ENCODE measurements around the gene TFPI.
"Not testable (repeated sequence)": the region's sequence is repeated elsewhere in the genome, so short reads cannot be mapped to it uniquely, and the experiment has no call there.

TFPI gene

DNA sequence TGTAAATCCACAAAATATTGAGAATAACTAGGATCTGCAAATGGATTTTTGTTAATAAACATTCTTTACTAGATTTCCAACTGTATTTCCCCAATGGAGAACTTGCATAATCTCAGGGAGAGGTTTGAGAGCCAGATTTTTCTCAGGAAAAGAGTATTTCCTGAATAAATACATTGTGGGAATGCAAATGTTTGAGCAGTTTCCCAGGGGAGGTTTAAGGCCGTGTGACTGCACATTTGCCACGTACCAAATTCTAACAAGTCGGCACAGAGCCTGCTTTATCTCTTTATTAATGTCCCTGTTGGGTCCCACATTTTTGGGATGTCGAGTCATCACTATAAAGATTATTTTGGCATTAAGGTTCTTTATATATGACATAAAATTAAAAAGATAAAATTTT lies 27.0 kb downstream of the TFPI start:
- no peak for DNase-seq

- no peak for DNase-seq
Measured at GRCh38 chr2:187526792-187527191, 27.4 kb downstream of the TFPI start.

DNA sequence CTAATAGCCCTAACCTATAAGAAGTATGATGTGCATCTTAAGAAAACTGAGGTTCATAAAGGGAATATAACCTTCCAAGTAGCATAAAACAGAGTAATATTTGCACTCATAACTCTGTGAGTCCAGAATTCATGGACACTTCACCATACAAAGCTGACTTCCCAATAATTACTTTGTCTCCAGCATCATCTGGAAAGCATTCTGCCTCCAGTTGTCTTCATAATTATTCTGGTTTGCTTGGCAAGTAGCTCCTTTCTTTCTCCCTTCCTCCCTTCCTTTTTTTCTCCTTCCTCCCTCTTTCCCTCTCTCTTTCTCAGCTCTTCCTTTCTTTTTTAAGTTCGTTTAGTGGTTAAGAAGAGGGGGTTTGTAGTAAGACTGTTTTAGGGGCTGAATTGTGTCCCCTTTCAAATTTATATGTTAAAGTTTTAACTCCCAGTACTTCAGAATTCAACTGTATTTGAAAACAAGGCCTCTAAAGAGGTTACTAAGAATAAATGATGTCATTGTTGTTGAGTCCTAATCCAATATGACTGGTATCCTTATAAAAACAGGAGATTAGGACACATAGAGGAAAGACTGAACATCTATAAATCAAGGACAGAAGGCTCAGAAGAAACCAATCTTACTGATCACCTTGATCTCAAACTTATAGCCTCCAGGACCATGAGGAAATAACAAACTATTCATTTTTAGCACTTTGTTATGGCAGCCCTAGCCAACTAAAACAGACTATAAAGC lies 28.9 kb downstream of the TFPI start:
- no peak for DNase-seq

GRCh38 chr2:187523325-187523724 lies 30.9 kb downstream of the TFPI start:
- no peak for DNase-seq

GRCh38 chr2:187520121-187520624 lies 34.1 kb downstream of the TFPI start:
- no peak for DNase-seq

- no peak for DNase-seq
Measured at GRCh38 chr2:187519419-187520120, 34.7 kb downstream of the TFPI start.

GRCh38 chr2:187517750-187518361 lies 36.4 kb downstream of the TFPI start:
- DNase-seq = not testable (repeated sequence)

DNA sequence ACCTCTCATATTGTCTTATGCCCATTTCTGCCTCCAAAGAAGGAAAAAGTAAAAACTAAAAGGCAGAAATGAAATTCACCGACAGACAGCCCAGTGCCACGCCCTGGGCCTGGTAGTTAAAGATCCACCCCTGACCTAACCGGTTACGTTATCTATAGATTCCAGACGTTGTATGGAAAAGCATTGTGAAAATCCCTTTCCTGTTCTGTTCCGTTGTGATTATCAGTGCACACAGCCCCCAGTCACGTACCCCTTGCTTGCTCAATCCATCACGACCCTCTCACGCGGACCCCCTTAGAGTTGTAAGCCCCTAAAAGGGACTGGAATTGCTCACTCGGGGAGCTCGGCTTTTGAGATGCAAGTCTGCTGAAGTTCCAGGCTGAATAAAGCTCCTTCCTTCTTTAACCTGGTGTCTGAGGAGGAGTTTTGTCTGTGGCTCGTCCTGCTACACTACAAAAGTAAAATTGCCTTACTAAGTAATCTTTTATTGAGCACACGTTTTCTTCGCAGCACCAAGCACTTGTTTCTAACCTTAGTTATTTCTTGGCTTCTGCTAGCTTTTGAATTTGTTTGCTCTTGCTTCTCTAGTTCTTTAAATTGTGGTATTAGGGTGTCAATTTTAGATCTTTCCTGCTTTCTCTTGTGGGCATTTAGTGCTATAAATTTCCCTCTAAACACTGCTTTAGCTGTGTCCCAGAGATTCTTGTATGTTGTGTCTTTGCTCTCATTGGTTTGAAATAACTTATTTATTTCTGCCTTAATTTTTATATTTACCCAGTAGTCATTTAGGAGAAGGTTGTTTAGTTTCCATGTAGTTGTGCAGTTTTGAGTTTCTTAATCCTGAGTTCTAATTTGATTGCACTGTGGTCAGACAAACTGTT lies 37.4 kb downstream of the TFPI start:
- DNase-seq = not testable (repeated sequence)

DNA sequence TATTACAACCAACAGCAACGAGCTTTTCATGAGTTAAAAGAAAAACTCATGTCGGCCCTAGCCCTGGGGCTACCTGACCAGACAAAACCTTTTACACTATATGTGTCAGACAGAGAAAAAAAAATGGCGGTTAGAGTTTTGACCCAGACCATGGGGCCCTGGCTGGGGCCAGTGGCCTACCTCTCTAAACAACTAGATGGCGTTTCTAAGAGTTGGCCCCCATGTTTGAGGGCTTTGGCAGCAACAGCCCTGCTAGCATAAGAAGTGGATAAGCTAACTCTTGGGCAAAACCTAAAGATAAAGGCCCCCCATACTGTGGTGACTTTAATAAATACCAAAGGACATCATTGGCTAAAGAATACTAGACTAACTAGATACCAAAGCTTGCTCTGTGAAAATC lies 39.3 kb downstream of the TFPI start:
- DNase-seq = no peak

DNA sequence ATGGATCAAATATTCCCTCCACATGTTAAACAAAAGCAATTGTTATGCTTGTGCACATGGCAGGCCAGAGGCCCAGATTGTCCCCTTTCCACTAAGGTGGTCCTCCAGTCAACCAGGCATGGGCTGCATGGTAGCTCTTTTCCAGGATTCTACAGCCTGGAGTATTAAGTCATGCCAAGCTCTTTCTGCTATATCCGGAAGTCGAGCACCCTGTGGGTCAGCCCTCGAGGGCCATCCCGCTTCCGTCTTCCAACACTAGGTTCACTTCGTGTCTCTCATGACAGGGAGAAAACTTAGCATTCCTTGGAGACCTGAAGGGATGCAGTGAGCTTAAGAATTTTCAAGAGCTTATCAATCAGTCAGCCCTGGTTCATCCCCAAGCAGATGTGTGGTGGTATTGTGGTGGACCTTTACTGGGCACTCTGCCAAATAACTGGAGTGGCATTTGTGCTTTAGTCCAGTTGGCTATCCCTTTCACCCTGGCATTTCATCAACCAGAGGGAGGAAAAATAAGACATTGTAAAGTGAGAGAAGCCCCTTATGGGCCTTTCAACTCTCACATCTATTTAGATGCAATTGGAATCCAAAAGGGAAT lies 39.9 kb downstream of the TFPI start:
- DNase-seq = not testable (repeated sequence)

GRCh38 chr2:187513460-187514234 lies 40.6 kb downstream of the TFPI start:
- not testable (repeated sequence) for DNase-seq

GRCh38 chr2:187511356-187512315 lies 42.6 kb downstream of the TFPI start:
- DNase-seq = no peak

- DNase-seq = not testable (repeated sequence)
Measured at GRCh38 chr2:187510419-187511355, 43.5 kb downstream of the TFPI start.

GRCh38 chr2:187509667-187510417 lies 44.4 kb downstream of the TFPI start:
- DNase-seq = peak; percentile 87

GRCh38 chr2:187506416-187506815 lies 47.8 kb downstream of the TFPI start:
- no peak for DNase-seq

DNA sequence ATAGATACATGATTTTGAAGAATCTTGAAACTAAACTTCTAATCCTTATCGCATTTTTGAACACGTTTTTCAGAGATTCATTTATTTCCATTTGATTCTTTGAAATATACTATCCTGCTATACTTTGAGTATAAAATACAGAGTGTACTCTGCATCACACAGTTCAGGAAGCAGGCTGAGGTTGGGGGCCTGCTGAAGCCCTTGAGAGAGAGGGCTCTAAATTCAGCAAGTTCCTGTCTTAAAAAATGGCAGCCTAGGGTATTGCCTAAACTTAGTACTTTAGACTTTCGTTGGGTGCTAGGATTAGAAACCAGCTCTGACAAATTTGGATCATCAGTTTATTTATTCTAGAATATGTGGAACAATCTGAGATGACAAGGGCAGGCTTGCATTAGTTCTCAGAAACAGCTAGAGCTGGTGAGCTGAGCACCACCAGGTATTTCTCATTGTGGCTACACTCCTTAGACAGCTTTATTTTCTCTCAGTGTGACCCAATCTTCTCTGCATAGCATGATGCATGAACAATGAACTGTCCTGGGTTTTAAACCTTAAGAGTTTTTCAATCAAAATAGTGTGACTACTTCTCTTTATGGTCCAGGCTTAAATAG lies 49.1 kb downstream of the TFPI start:
- no peak for DNase-seq

DNA sequence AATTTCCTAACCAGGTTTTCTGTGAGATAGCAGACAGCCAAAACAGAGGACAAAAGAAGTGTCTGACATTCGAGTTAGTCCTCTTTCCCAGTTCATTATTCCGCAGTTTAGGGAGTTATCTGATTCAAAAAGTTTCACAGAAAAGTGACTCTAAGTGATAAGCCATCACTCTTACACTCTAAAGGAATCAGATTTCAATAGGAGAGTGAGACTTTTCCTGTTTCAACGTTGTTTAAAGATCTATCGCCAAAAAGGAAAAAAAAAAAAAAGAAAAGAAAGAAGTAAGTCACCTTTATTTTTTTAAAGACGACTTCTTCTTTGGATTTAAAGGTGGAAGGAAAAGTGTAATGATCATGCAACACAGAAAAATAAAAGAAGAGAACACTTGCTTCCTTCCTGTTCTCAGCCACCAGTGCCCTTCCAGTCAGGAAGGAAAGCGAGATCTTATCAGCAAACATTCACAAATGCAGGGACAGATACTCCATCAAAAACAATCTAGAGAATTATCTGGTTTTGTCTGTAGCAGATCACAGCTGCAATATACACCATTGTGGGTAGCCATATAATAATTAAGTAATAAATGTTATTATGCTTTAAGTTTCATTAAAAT lies 49.8 kb downstream of the TFPI start:
- DNase-seq = no peak

Measured in OCI-M1 (cell line).